Esophagus squamous epithelium (tissue), 4 donors: ENCODE results near the gene PRMT7.

Experiments
- CTCF ChIP-seq, 6 experiments: fragments of 450-650 bp in 4 of 6; fragments of 200-600 bp in 2 of 6; sonication (generic) in 2 of 6; IDR thresholded peaks; one replicate each; pipeline ENCODE4 v1.5.1; 2016 to 2019; ENCODE audit warnings: antibody characterized with exemption in 6 of 6, mild to moderate bottlenecking in 4 of 6, moderate library complexity in 4 of 6
- POLR2A ChIP-seq, 4 donors: fragments of 450-650 bp; IDR thresholded peaks; one replicate each; pipeline ENCODE4 v1.6.1; 2017; ENCODE audit warnings: antibody characterized with exemption in 4 of 4, mild to moderate bottlenecking in 4 of 4, moderate library complexity in 3 of 4

GRCh38 chr16:68355447-68356248 lies 44.8 kb downstream of the PRMT7 start:
- TF ChIP-seq POLR2A (IDR thresholded peaks at IDR 0.05) (no peak), CTCF (IDR thresholded peaks at IDR 0.05) (no peak)
